Immature natural killer cell (primary cell): Measurements from ENCODE around the gene DRD5. TPM values are rescaled to one million over a fixed set of nuclear protein-coding genes. Genes with fewer than 3 reads are reported as not detected.
"Not testable (repeated sequence)": the region's sequence is repeated elsewhere in the genome, so short reads cannot be mapped to it uniquely, and the experiment has no call there.

ENCODE experiments used
- DNase-seq, 3 donors: peaks; one replicate each; pipeline ENCODE4 v3.0.0; 2022; ENCODE audit warnings: mixed read lengths in 1 of 3
- H3K27ac Mint-ChIP-seq, 6 donors: one replicate each; pipeline ENCODE4 v1.8.0; 2020; ENCODE audit warnings: mixed read lengths in 6 of 6, mild to moderate bottlenecking in 5 of 6, inconsistent platforms in 4 of 6, moderate library complexity in 3 of 6
- H3K27me3 Mint-ChIP-seq, 3 donors: one replicate each; pipeline ENCODE4 v1.8.0; 2020 to 2021; ENCODE audit warnings: low read depth in 3 of 3, mild to moderate bottlenecking in 3 of 3, mixed read lengths in 3 of 3, moderate library complexity in 3 of 3, inconsistent platforms in 1 of 3
- H3K36me3 Mint-ChIP-seq, 3 donors: one replicate each; pipeline ENCODE4 v1.8.0; 2020; ENCODE audit warnings: mixed read lengths in 3 of 3, inconsistent platforms in 2 of 3, mild to moderate bottlenecking in 2 of 3
- H3K4me1 Mint-ChIP-seq, 2 donors: one replicate each; pipeline ENCODE4 v1.8.0; 2020; ENCODE audit warnings: inconsistent platforms in 2 of 2, mild to moderate bottlenecking in 2 of 2, mixed read lengths in 2 of 2, moderate library complexity in 1 of 2
- H3K4me3 Mint-ChIP-seq, 5 donors: one replicate each; pipeline ENCODE4 v1.8.0; 2020; ENCODE audit warnings: mild to moderate bottlenecking in 5 of 5, mixed read lengths in 5 of 5, inconsistent platforms in 3 of 5, moderate library complexity in 3 of 5
- H3K9me3 Mint-ChIP-seq, 6 donors: one replicate each; pipeline ENCODE4 v1.8.0; 2020; ENCODE audit warnings: mild to moderate bottlenecking in 6 of 6, mixed read lengths in 6 of 6, inconsistent platforms in 4 of 6, moderate library complexity in 3 of 6
- polyA plus RNA-seq, 3 donors: library from polyadenylated mRNA; unstranded; fragments of 300-500 nt; fragmentation: Illumina TruSeq; gene quantifications; one replicate each; pipeline ENCODE4 v1.2.3, GENCODE V29; 2021

The DRD5 gene
- polyA plus RNA-seq, 3 donors from 2014 or later = not detected

GRCh38 chr4:9785891-9786290 lies 4.5 kb downstream of the DRD5 start:
- DNase-seq, H3K27ac Mint-ChIP-seq, H3K36me3 Mint-ChIP-seq, H3K4me1 Mint-ChIP-seq, H3K9me3 Mint-ChIP-seq, H3K4me3 Mint-ChIP-seq: not testable (repeated sequence)
- peaks cover 4 to 14% (median 6%) of the 10 kb centered on the region in 3 donors for H3K27me3 Mint-ChIP-seq

DNA sequence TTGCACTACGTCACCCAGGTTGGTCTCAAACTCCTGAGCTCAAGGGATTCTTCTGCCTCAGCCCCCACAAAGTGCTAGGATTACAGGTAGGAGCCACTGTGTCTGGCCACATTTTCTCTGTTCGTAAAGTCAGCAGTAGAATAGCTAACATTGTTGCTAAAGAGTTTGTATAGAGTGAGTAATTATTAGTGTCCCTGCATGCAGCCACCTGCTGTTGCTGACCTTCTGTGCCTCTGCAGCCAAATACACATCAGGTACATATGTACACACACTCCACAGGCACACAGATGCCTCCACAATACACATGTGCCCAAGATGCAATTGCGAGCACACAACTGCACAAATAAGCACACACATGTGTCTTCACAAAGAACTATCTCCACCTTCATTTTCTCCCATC lies 10.9 kb downstream of the DRD5 start:
- Mint-ChIP-seq H3K4me1 (no peaks in the 10 kb centered on the region), H3K27ac (no peak overlapping the region), H3K36me3 (no peaks in the 10 kb centered on the region)

GRCh38 chr4:9796641-9797040 lies 15.2 kb downstream of the DRD5 start:
- peaks cover 0 to 15% (median 0%) of the 10 kb centered on the region in 3 donors for H3K27me3 Mint-ChIP-seq
- H3K4me1 Mint-ChIP-seq = not testable (repeated sequence)

More for the DNA sequence above, 10.9 kb downstream of the DRD5 start:
- Mint-ChIP-seq H3K27me3 (peaks cover 0 to 12% (median 0%) of the 10 kb centered on the region in 3 donors), H3K9me3 (peaks cover 0 to 2% (median 0%) of the 10 kb centered on the region in 6 donors), H3K4me3 (no peak overlapping the region)
- DNase-seq = no peak

DNA sequence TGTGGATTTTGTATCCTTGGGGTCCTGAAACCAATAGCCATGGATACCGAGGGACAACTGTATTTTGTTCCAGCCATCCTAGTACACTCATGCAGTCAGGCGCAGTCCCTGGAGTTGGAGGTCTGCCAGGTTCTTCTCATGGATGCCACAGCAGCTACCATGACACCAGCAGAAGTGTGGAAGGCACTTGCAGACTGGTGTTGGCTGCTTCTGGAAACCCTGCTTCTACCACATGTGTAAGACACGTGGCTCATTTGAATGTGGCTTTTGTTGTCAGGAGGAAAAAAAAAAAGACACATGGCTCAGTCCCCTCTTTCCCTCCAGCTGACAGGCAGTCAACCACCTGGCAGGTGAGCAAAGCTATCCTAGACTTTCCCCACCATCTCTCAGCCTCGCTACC lies 19.4 kb downstream of the DRD5 start:
- Mint-ChIP-seq H3K27me3 (peaks cover 2 to 18% (median 2%) of the 10 kb centered on the region in 3 donors), H3K4me3 (no peak overlapping the region), H3K36me3 (no peaks in the 10 kb centered on the region), H3K9me3 (no peaks in the 10 kb centered on the region), H3K27ac (no peak overlapping the region), H3K4me1 (no peaks in the 10 kb centered on the region)
- DNase-seq = no peak

More at GRCh38 chr4:9796641-9797040, 15.2 kb downstream of the DRD5 start:
- DNase-seq, H3K9me3 Mint-ChIP-seq, H3K36me3 Mint-ChIP-seq, H3K27ac Mint-ChIP-seq, H3K4me3 Mint-ChIP-seq: not testable (repeated sequence)

- Mint-ChIP-seq H3K36me3 (no peaks in the 10 kb centered on the region), H3K4me1 (no peaks in the 10 kb centered on the region), H3K27ac (no peak overlapping the region), H3K9me3 (no peaks in the 10 kb centered on the region), H3K4me3 (no peak overlapping the region), H3K27me3 (peaks cover 2 to 7% (median 2%) of the 10 kb centered on the region in 3 donors)
- DNase-seq = no peak
Observed at GRCh38 chr4:9804918-9805317, 23.5 kb downstream of the DRD5 start.

- Mint-ChIP-seq H3K9me3 (peaks cover 0 to 1% (median 0%) of the 10 kb centered on the region in 6 donors), H3K4me3 (no peak overlapping the region), H3K4me1 (peaks cover 9% of the 10 kb centered on the region in 2 donors), H3K27me3 (peaks cover 3 to 5% (median 4%) of the 10 kb centered on the region in 3 donors), H3K27ac (no peak overlapping the region), H3K36me3 (no peaks in the 10 kb centered on the region)
- DNase-seq = no peak
Observed at GRCh38 chr4:9808077-9808476, 26.6 kb downstream of the DRD5 start.

GRCh38 chr4:9811806-9812205 lies 30.4 kb downstream of the DRD5 start:
- Mint-ChIP-seq H3K4me1 (peaks cover 12 to 13% of the 10 kb centered on the region in 2 donors), H3K27ac (no peak overlapping the region), H3K9me3 (peaks cover 0 to 5% (median 0%) of the 10 kb centered on the region in 6 donors), H3K4me3 (no peak overlapping the region), H3K36me3 (no peaks in the 10 kb centered on the region), H3K27me3 (peaks cover 2 to 10% (median 5%) of the 10 kb centered on the region in 3 donors)
- no peak for DNase-seq

DNA sequence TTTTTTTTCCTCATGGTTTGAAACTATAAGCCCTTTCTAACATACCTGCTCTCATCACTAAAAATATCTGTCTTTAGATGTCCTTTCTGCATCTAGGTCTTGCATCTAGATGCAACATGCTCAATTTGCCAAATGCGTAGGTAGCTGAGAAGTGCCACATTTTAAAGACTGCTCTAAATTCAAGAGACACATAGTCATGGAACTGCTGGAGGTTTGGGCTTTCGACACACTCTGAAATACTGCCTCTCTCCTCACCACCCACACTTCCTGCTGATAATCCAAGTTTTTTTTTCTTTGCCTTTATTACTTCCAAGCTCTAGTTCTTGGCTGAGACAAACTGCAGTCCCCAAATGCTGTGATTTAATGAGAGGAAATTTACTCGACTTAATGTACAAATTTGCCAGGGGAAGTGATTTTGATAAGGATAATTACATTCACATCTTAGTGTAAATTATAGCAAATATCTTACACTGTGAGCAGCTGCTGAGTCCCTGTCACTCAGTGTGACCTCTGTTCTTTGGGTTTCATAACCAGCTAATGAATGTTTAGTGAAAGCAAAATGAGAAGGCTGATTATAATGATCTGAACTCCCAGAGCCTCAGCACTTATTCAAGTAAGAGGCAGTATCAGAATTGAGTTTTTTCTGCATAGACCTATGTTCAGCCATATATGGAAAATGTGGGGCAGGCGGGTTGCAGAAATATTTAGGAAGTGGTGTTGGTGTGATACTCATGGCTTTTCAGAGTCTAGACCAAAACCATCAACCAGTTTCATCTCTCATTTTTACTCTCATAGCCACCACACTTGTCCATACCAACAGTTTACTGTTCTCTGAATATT lies 31.3 kb downstream of the DRD5 start:
- Mint-ChIP-seq H3K4me3 (peak overlapping the region in 1 of 5 donors; percentile 62), H3K27me3 (peaks cover 2 to 11% (median 5%) of the 10 kb centered on the region in 3 donors), H3K9me3 (peaks cover 0 to 5% (median 0%) of the 10 kb centered on the region in 6 donors), H3K27ac (peak overlapping the region in 1 of 6 donors; percentile 25), H3K36me3 (no peaks in the 10 kb centered on the region), H3K4me1 (peaks cover 12 to 13% of the 10 kb centered on the region in 2 donors)
- peak in 2 of 3 donors; percentile 2 to 12 for DNase-seq

DNA sequence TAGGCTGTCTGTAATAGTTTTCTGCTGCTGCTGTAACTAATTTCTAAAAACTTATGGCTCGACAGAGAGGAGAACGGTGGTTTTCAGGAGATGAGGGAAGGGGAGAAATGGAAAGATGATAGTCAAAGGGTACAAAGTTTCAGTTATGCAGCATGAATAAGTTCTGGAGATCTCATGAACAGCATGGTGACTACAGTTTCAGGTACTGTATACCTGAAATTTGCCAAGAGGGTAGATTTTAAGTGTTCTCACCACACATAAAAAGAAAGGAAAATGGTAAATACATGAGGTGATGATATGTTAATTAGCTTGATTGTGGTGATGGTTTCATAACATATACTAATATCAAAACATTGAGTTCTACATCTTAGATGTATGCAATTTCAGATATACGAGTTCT lies 34.9 kb downstream of the DRD5 start:
- Mint-ChIP-seq H3K36me3 (no peaks in the 10 kb centered on the region), H3K27me3 (peaks cover 2 to 14% (median 5%) of the 10 kb centered on the region in 3 donors), H3K27ac (no peak overlapping the region), H3K4me3 (no peak overlapping the region), H3K9me3 (peaks cover 0 to 5% (median 0%) of the 10 kb centered on the region in 6 donors), H3K4me1 (peaks cover 12 to 13% of the 10 kb centered on the region in 2 donors)
- DNase-seq = no peak

- DNase-seq = no peak
- Mint-ChIP-seq H3K4me3 (no peak overlapping the region), H3K9me3 (peaks cover 0 to 3% (median 0%) of the 10 kb centered on the region in 6 donors), H3K27ac (no peak overlapping the region), H3K27me3 (peaks cover 0 to 4% (median 0%) of the 10 kb centered on the region in 3 donors), H3K4me1 (peaks cover 6 to 7% of the 10 kb centered on the region in 2 donors), H3K36me3 (no peaks in the 10 kb centered on the region)
Observed at GRCh38 chr4:9820343-9820742, 38.9 kb downstream of the DRD5 start.

GRCh38 chr4:9825049-9825448 lies 43.6 kb downstream of the DRD5 start:
- peak in 1 of 3 donors; percentile 2 for DNase-seq
- Mint-ChIP-seq H3K36me3 (no peaks in the 10 kb centered on the region), H3K4me1 (peaks cover 9 to 12% of the 10 kb centered on the region in 2 donors), H3K27ac (no peak overlapping the region), H3K9me3 (peaks cover 0 to 3% (median 0%) of the 10 kb centered on the region in 6 donors), H3K27me3 (peaks cover 0 to 2% (median 0%) of the 10 kb centered on the region in 3 donors), H3K4me3 (peak overlapping the region in 1 of 5 donors; percentile 22)

- Mint-ChIP-seq H3K4me3 (no peak overlapping the region), H3K27ac (no peak overlapping the region), H3K9me3 (peaks cover 0 to 3% (median 0%) of the 10 kb centered on the region in 6 donors), H3K27me3 (peaks cover 0 to 2% (median 2%) of the 10 kb centered on the region in 3 donors), H3K4me1 (peaks cover 9 to 12% of the 10 kb centered on the region in 2 donors), H3K36me3 (no peaks in the 10 kb centered on the region)
- no peak for DNase-seq
Observed at GRCh38 chr4:9826551-9826950, 45.1 kb downstream of the DRD5 start.

DNA sequence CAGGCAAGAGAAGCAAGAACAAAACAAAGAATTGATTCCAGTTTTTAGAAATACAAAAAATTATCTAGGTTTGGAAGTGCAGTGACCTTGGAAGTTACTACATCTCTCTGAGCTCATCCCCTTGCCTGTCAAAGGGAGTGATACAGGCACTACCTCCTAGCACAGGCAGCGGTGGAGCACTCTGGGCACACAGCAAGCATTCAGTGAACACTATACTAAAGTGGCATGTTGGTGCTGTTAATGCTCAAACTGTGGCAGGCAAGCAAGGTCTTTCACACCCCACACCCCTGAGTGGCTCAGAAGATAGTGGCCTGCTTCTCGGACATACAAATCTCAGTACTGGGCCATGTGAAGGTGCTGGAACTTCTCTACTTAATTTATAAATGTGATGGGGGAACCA lies 51.2 kb downstream of the DRD5 start:
- no peaks in the 10 kb centered on the region for H3K4me1 Mint-ChIP-seq
- H3K9me3 Mint-ChIP-seq = peaks cover 0 to 2% (median 0%) of the 10 kb centered on the region in 6 donors
- no peak overlapping the region for H3K4me3 Mint-ChIP-seq
- peaks cover 1 to 15% (median 3%) of the 10 kb centered on the region in 3 donors for H3K27me3 Mint-ChIP-seq
- no peak for DNase-seq
- no peak overlapping the region for H3K27ac Mint-ChIP-seq
- no peaks in the 10 kb centered on the region for H3K36me3 Mint-ChIP-seq

GRCh38 chr4:9833421-9833820 lies 52.0 kb downstream of the DRD5 start:
- Mint-ChIP-seq H3K27me3 (peaks cover 1 to 15% (median 3%) of the 10 kb centered on the region in 3 donors), H3K4me3 (no peak overlapping the region), H3K9me3 (peaks cover 0 to 2% (median 0%) of the 10 kb centered on the region in 6 donors), H3K4me1 (no peaks in the 10 kb centered on the region), H3K27ac (no peak overlapping the region), H3K36me3 (no peaks in the 10 kb centered on the region)
- no peak for DNase-seq
